Mammary epithelial cell (primary cell): ENCODE measurements around the gene CAMK2B.

ENCODE experiments used
- CTCF ChIP-seq, 2 donors: IDR thresholded peaks in 1 of 2; conservative IDR thresholded peaks in 1 of 2; 2 replicates each; pipeline ENCODE4 v1.5.1; 2011 to 2012; ENCODE audit warnings: inconsistent platforms in 2 of 2, low read length in 2 of 2, mild to moderate bottlenecking in 2 of 2, control low read depth in 1 of 2, low read depth in 1 of 2; ENCODE audit not compliant: insufficient read depth in 1 of 2; ENCODE audit errors: extremely low read depth in 1 of 2
- EZH2 ChIP-seq: IDR thresholded peaks from 2 replicates; pipeline ENCODE4 v1.6.1; 2012; ENCODE audit warnings: low read length, inconsistent platforms, borderline replicate concordance

- no peak for TF ChIP-seq CTCF (conservative IDR thresholded peaks at IDR 0.05 in 1 of 2, IDR thresholded peaks at IDR 0.05 in 1 of 2; ENCODE audit: extremely low read depth in 1 of 2, insufficient read depth in 1 of 2, low read depth in 1 of 2, low read length in 2 of 2)
- no peak for TF ChIP-seq EZH2
Measured at GRCh38 chr7:44258423-44258760, 67.0 kb downstream of the CAMK2B start.
